ENCODE results near the gene VMP1. TPM values are rescaled to one million over a fixed set of nuclear protein-coding genes. Genes with fewer than 3 reads are reported as not detected.
"Not testable (repeated sequence)": the region's sequence is repeated elsewhere in the genome, so short reads cannot be mapped to it uniquely, and the experiment has no call there.

VMP1 gene
- total RNA-seq, 1 experiment from 2014 or later = 69.4 TPM

DNA sequence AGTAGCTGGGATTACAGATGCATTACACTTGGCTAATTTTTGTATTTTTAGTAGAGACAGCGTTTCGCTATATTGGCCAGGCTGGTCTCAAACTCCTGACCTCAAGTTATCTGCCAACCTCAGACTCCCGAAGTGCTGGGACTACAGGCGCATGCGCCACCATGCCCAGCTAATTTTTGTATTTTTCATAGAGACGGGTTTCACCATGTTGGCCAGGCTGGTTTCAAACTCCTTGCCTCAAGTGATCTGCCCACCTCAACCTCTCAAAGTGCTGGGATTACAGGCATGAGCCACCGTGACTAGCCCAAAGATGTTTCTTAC, 145.4 kb downstream of the VMP1 start:
- H3K9ac ChIP-seq (ENCODE audit: low read length); H3K27me3 ChIP-seq (ENCODE audit: low read length); H3K9me3 ChIP-seq (ENCODE audit: low read length); H2AFZ ChIP-seq (ENCODE audit: low read length); DNase-seq; H4K20me1 ChIP-seq (ENCODE audit: insufficient read depth, low read depth, low read length); H3K36me3 ChIP-seq (ENCODE audit: insufficient read depth, low read length); H3K4me2 ChIP-seq (ENCODE audit: low read depth, low read length, poor library complexity, severe bottlenecking); H3K4me1 ChIP-seq (ENCODE audit: low read length); H3K27ac ChIP-seq (ENCODE audit: low read length); H3K4me3 ChIP-seq (ENCODE audit: low read length); H3K79me2 ChIP-seq (ENCODE audit: low read length); H3K9me2 ChIP-seq (replicated peaks; ENCODE audit: insufficient read depth, low read length): not testable (repeated sequence)

DNA sequence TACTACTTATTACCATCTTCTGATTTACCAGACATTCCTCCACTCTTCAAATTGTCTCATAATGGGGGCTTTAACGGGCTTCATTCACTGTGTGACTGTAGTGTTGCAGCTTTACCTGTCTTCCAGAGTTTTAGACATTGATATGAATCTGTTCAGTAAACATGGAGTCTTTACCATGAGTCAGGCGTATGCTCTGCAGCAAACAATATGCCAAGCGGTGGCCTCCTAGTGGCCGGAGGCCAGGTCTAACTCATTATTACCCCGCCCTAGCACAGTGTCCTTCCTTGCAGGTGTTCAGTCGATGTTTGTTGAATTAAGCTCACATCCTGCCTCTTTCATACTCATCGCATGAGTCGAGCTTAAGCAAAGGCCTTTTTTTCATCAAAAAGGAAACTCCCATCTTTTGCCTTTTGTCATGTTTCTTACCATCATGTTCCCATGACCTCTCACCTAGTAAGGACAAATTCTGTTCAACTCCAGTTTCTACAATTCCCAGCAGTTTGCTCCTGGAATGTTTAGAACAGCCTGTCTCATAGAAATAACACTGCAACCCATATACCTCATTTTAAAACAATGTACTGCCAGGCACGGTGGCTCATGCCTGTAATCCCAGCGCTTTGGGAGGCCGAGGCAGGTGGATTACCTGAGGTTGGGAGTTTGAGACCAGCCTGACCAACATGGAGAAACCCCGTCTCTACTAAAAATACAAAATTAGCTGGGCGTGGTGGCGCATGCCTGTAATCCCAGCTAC, 145.9 kb downstream of the VMP1 start:
- no peaks in the 10 kb centered on the region for H3K4me1 ChIP-seq (ENCODE audit: low read length)
- DNase-seq = peak; percentile 56
- no peaks in the 10 kb centered on the region for H3K9me3 ChIP-seq (ENCODE audit: low read length)
- H3K9me2 ChIP-seq (replicated peaks; ENCODE audit: insufficient read depth, low read length) = no peaks in the 10 kb centered on the region
- H3K27me3 ChIP-seq (ENCODE audit: low read length) = no peaks in the 10 kb centered on the region
- no peak overlapping the region for H3K27ac ChIP-seq (ENCODE audit: low read length)
- no peaks in the 10 kb centered on the region for H3K79me2 ChIP-seq (ENCODE audit: low read length)
- H3K36me3 ChIP-seq (ENCODE audit: insufficient read depth, low read length) = no peaks in the 10 kb centered on the region
- H3K4me3 ChIP-seq (ENCODE audit: low read length) = no peak overlapping the region
- H3K9ac ChIP-seq (ENCODE audit: low read length) = no peak overlapping the region
- no peaks in the 10 kb centered on the region for H4K20me1 ChIP-seq (ENCODE audit: insufficient read depth, low read depth, low read length)
- H3K4me2 ChIP-seq (ENCODE audit: low read depth, low read length, poor library complexity, severe bottlenecking) = no peak overlapping the region
- no peak overlapping the region for H2AFZ ChIP-seq (ENCODE audit: low read length)

DNA sequence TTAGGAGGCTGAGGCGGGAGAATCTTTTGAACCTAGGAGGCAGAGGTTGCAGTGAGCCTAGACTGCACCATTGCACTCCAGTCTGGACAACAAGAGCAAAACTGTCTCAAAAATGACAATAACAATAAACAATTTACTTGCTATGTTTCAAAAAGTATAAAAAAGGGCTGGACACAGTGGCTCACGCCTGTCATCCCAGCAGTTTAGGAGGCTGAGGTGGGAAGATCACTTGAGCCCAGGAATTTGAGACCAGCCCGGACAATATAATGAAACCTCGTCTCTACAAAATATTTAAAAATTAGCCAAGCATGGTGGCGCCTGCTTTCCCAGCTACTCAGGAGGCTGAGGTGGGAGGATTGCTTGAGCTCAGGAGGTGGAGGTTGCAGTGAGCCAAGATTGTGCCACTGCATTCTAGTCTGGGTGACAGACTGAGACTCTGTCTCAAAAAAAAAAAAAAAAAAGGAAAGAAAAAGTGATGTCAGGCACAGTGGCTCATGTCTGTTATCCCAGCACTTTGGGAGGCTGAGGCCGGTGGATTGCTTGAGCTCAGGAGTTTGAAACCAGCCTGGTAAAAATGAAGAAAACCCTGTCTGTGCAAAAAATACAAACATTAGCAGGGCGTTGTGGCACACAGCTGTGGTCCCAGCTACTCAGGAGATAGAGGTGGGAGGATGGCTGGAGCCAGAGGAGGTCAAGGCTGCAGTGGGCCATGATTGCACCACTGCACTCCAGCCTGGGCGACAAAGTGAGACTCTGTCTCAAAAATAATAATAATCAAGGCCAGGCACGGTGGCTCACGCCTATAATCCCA, 146.7 kb downstream of the VMP1 start:
- not testable (repeated sequence) for H3K4me2 ChIP-seq (ENCODE audit: low read depth, low read length, poor library complexity, severe bottlenecking); H2AFZ ChIP-seq (ENCODE audit: low read length); DNase-seq; H3K27me3 ChIP-seq (ENCODE audit: low read length); H3K9ac ChIP-seq (ENCODE audit: low read length); H3K27ac ChIP-seq (ENCODE audit: low read length); H3K36me3 ChIP-seq (ENCODE audit: insufficient read depth, low read length); H3K79me2 ChIP-seq (ENCODE audit: low read length); H4K20me1 ChIP-seq (ENCODE audit: insufficient read depth, low read depth, low read length); H3K9me2 ChIP-seq (replicated peaks; ENCODE audit: insufficient read depth, low read length); H3K9me3 ChIP-seq (ENCODE audit: low read length); H3K4me3 ChIP-seq (ENCODE audit: low read length); H3K4me1 ChIP-seq (ENCODE audit: low read length)

DNA sequence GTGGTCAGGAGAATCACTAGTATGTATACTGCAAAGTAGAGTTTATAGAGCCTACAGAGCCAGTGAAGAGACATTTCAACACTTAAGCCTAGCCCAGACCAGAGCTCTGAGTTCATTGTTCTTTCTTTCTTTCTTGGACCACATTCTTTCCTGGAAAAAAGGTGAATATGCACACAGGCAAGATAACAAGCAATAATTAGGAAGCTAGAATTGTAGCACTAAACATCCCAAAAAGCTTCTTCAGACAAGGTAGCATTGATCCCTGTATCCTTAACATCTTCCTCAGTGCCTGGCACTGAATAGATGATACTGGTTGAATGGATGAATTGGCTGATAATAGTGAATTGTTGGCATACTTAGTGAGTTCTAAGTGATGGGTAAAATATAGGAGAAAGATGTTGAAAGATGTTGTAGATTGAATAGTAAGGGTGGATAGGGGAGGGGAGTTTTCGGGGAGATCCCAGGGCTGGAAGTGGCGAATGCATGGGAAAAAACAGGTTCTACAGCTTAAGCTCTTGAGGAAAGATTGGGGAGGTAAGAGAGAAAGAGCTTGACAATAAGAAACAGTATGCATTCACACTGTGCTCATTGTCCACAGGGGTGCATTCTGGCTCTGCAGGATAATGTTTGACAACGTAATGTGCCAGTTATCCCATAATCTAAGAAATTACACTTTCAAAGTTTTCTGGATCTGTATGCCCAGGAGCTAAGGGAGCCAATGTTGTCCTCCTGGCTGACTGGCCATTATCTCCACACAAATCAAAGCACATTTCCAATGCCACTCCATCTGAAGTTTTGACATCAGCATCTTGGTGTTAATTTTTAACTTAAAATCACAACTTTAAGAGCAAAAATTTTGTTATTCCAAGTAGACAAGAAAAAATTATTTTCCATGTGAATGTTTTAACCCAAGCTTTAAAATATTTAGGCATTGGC, 149.7 kb downstream of the VMP1 start:
- Histone ChIP-seq H3K4me2 (ENCODE audit: low read depth, low read length, poor library complexity, severe bottlenecking) (no peak overlapping the region), H3K36me3 (ENCODE audit: insufficient read depth, low read length) (no peaks in the 10 kb centered on the region), H4K20me1 (ENCODE audit: insufficient read depth, low read depth, low read length) (no peaks in the 10 kb centered on the region), H3K4me1 (ENCODE audit: low read length) (no peaks in the 10 kb centered on the region), H2AFZ (ENCODE audit: low read length) (no peak overlapping the region), H3K9ac (ENCODE audit: low read length) (no peak overlapping the region), H3K27me3 (ENCODE audit: low read length) (no peaks in the 10 kb centered on the region), H3K9me2 (replicated peaks; ENCODE audit: insufficient read depth, low read length) (no peaks in the 10 kb centered on the region), H3K27ac (ENCODE audit: low read length) (no peak overlapping the region), H3K4me3 (ENCODE audit: low read length) (no peak overlapping the region), H3K9me3 (ENCODE audit: low read length) (no peaks in the 10 kb centered on the region), H3K79me2 (ENCODE audit: low read length) (no peaks in the 10 kb centered on the region)
- DNase-seq = no peak

DNA sequence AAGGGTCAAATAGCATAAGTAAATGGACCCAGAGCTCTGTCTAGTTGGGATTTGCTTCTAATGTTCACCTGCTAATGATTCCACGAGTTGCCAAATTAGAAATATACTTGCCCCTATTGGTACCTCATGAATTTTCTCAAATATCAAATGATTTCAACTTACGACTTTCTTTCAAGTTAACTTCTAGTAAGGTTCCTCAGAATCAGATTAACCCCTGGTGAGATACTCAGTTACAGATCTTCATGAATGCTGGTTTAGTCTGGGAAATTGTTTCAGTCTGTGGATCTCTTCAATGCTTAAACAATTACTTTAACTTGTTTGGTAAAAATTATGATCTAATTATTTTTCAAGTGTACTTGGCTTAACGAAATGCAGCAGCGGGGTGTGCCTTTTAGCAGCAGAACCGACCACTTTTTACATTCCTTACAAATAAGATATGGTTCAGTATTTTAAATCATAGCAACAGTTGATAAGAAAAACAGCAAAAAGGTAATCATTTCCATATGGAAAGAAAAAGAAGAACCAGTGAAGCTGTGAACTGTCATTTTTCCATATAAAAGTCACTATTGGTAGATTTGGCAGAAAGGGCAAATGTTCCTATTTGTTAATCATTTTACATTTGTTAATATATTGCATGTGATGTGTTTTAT, 150.8 kb downstream of the VMP1 start:
- Histone ChIP-seq H3K9me2 (replicated peaks; ENCODE audit: insufficient read depth, low read length) (no peaks in the 10 kb centered on the region), H3K4me3 (ENCODE audit: low read length) (no peak overlapping the region), H3K9ac (ENCODE audit: low read length) (no peak overlapping the region), H3K27me3 (ENCODE audit: low read length) (no peaks in the 10 kb centered on the region), H3K4me1 (ENCODE audit: low read length) (no peaks in the 10 kb centered on the region), H3K9me3 (ENCODE audit: low read length) (no peaks in the 10 kb centered on the region), H4K20me1 (ENCODE audit: insufficient read depth, low read depth, low read length) (no peaks in the 10 kb centered on the region), H3K4me2 (ENCODE audit: low read depth, low read length, poor library complexity, severe bottlenecking) (no peak overlapping the region), H3K79me2 (ENCODE audit: low read length) (no peaks in the 10 kb centered on the region), H3K36me3 (ENCODE audit: insufficient read depth, low read length) (0 out of 2 replicates have a peak, but pooled peaks cover 4% of the 10 kb centered on the region), H3K27ac (ENCODE audit: low read length) (no peak overlapping the region), H2AFZ (ENCODE audit: low read length) (no peak overlapping the region)
- DNase-seq = no peak

DNA sequence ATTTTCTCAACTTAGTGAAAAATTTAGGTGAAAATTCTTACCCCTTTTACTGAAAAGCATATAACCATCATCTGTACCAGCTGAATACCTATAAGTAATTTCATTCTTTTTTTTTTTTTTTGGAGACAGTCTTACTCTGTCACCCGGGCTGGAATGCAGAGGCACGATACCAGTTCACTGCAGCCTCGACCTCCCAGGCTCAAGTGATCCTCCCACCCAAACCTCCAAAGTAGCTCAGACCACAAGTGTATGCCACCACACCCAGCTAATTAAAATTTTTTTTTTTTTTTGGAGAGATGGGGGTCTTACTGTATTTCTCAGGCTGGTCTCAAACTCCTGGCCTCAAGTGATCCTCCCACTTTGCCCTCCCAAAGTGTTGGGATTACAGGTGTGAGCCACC, 151.5 kb downstream of the VMP1 start:
- Histone ChIP-seq H3K4me3 (ENCODE audit: low read length) (no peak overlapping the region), H3K27ac (ENCODE audit: low read length) (no peak overlapping the region), H3K4me2 (ENCODE audit: low read depth, low read length, poor library complexity, severe bottlenecking) (no peak overlapping the region), H3K27me3 (ENCODE audit: low read length) (no peaks in the 10 kb centered on the region), H3K9me3 (ENCODE audit: low read length) (no peaks in the 10 kb centered on the region), H3K4me1 (ENCODE audit: low read length) (no peaks in the 10 kb centered on the region), H3K36me3 (ENCODE audit: insufficient read depth, low read length) (peaks cover 7% of the 10 kb centered on the region; the same call in 1 of the 2 replicates), H3K79me2 (ENCODE audit: low read length) (no peaks in the 10 kb centered on the region), H3K9ac (ENCODE audit: low read length) (no peak overlapping the region), H3K9me2 (replicated peaks; ENCODE audit: insufficient read depth, low read length) (no peaks in the 10 kb centered on the region), H4K20me1 (ENCODE audit: insufficient read depth, low read depth, low read length) (no peaks in the 10 kb centered on the region), H2AFZ (ENCODE audit: low read length) (no peak overlapping the region)
- DNase-seq = no peak

DNA sequence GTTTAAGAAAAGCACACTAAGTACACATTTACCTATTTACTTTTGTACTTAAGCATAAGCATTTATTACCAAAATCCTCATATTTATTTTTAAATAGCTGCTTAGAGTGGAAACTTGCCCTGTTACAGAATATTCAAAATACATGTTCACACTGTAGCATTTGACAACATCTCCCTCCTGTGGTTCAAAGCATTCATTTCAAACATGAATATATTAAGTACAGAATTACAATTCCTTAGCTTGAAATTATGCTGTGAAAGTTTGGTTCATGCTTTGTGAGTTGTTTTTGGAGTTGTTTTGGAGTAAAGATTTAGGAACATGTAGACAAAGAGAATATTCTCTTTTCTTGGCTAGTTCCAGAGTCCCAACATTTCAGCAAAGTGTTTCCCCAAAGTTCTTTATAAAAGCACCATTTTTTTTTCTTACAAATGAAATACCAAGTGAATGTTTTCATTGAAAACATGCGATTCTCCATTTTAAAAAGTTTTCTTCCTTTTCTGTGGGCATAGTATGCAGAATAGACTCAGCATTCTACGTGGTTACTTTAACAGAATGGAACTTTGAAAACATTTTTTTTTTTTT, 152.1 kb downstream of the VMP1 start:
- Histone ChIP-seq H3K9ac (ENCODE audit: low read length) (no peak overlapping the region), H3K27me3 (ENCODE audit: low read length) (no peaks in the 10 kb centered on the region), H4K20me1 (ENCODE audit: insufficient read depth, low read depth, low read length) (no peaks in the 10 kb centered on the region), H3K36me3 (ENCODE audit: insufficient read depth, low read length) (peaks cover 7% of the 10 kb centered on the region; the same call in 1 of the 2 replicates), H3K4me3 (ENCODE audit: low read length) (no peak overlapping the region), H3K79me2 (ENCODE audit: low read length) (no peaks in the 10 kb centered on the region), H2AFZ (ENCODE audit: low read length) (no peak overlapping the region), H3K4me1 (ENCODE audit: low read length) (no peaks in the 10 kb centered on the region), H3K9me2 (replicated peaks; ENCODE audit: insufficient read depth, low read length) (no peaks in the 10 kb centered on the region), H3K4me2 (ENCODE audit: low read depth, low read length, poor library complexity, severe bottlenecking) (no peak overlapping the region), H3K9me3 (ENCODE audit: low read length) (no peaks in the 10 kb centered on the region), H3K27ac (ENCODE audit: low read length) (no peak overlapping the region)
- DNase-seq = peak; percentile 74
